Measurements from ENCODE around the gene PLCH2.

Gene PLCH2

GRCh38 chr1:2530513-2531361 is 54.6 kb downstream of the PLCH2 start:
- peak; percentile 34 for DNase-seq (ENCODE audit: low spot score)

- DNase-seq (ENCODE audit: low spot score) = peak; percentile 68
Measured at GRCh38 chr1:2532485-2533160, 56.5 kb downstream of the PLCH2 start.

GRCh38 chr1:2533365-2533764 is 57.3 kb downstream of the PLCH2 start:
- DNase-seq (ENCODE audit: low spot score) = no peak

GRCh38 chr1:2534315-2534686 is 58.2 kb downstream of the PLCH2 start:
- no peak for DNase-seq (ENCODE audit: low spot score)

- no peak for DNase-seq (ENCODE audit: low spot score)
Measured at GRCh38 chr1:2534687-2535441, 58.8 kb downstream of the PLCH2 start.

GRCh38 chr1:2535455-2535854 is 59.4 kb downstream of the PLCH2 start:
- no peak for DNase-seq (ENCODE audit: low spot score)

- DNase-seq (ENCODE audit: low spot score) = no peak
Measured at GRCh38 chr1:2535981-2536380, 59.9 kb downstream of the PLCH2 start.

- no peak for DNase-seq (ENCODE audit: low spot score)
Measured at GRCh38 chr1:2537784-2538115, 61.7 kb downstream of the PLCH2 start.

- DNase-seq (ENCODE audit: low spot score) = no peak
Measured at GRCh38 chr1:2538376-2538775, 62.3 kb downstream of the PLCH2 start.

- DNase-seq (ENCODE audit: low spot score) = no peak
Measured at GRCh38 chr1:2538872-2539271, 62.8 kb downstream of the PLCH2 start.

GRCh38 chr1:2539312-2539907 is 63.3 kb downstream of the PLCH2 start:
- no peak for DNase-seq (ENCODE audit: low spot score)

- DNase-seq (ENCODE audit: low spot score) = no peak
Measured at GRCh38 chr1:2540816-2541492, 64.9 kb downstream of the PLCH2 start.

- DNase-seq (ENCODE audit: low spot score) = no peak
Measured at GRCh38 chr1:2541619-2542245, 65.6 kb downstream of the PLCH2 start.

GRCh38 chr1:2542246-2542915 is 66.3 kb downstream of the PLCH2 start:
- DNase-seq (ENCODE audit: low spot score) = no peak

GRCh38 chr1:2543543-2544092 is 67.5 kb downstream of the PLCH2 start:
- DNase-seq (ENCODE audit: low spot score) = no peak

- no peak for DNase-seq (ENCODE audit: low spot score)
Measured at GRCh38 chr1:2544093-2544874, 68.2 kb downstream of the PLCH2 start.

- DNase-seq (ENCODE audit: low spot score) = no peak
Measured at GRCh38 chr1:2544875-2545640, 69.0 kb downstream of the PLCH2 start.

- DNase-seq (ENCODE audit: low spot score) = peak; percentile 75
Measured at GRCh38 chr1:2545754-2546514, 69.8 kb downstream of the PLCH2 start.
